Esophagus (tissue), 2 donors: ENCODE results near the gene ATF1. TPM values are rescaled to one million over a fixed set of nuclear protein-coding genes. Genes with fewer than 3 reads are reported as not detected.

Experiments
- H3K27ac ChIP-seq, 2 donors: one replicate each; pipeline ENCODE4 v1.5.1; 2013; ENCODE audit warnings: low read depth in 2 of 2, mild to moderate bottlenecking in 2 of 2, inconsistent platforms in 1 of 2, low read length in 1 of 2, moderate library complexity in 1 of 2
- H3K27me3 ChIP-seq, 2 donors: one replicate each; pipeline ENCODE4 v1.6.1; 2013; ENCODE audit warnings: low read length in 2 of 2, control low read depth in 1 of 2, mild to moderate bottlenecking in 1 of 2; ENCODE audit not compliant: insufficient read depth in 2 of 2, control insufficient read depth in 1 of 2
- H3K36me3 ChIP-seq, 2 donors: one replicate each; pipeline ENCODE4 v1.6.1; 2013; ENCODE audit warnings: low read length in 1 of 2; ENCODE audit not compliant: control insufficient read depth in 2 of 2, insufficient read depth in 2 of 2
- H3K4me1 ChIP-seq, 2 donors: one replicate each; pipeline ENCODE4 v1.6.1; 2013; ENCODE audit warnings: low read length in 1 of 2; ENCODE audit not compliant: control insufficient read depth in 2 of 2, insufficient read depth in 2 of 2
- H3K4me3 ChIP-seq, 2 donors: one replicate each; pipeline ENCODE4 v1.5.1; 2013; ENCODE audit warnings: low read length in 2 of 2, mild to moderate bottlenecking in 2 of 2, low read depth in 1 of 2, moderate library complexity in 1 of 2
- H3K9me3 ChIP-seq, 2 donors: one replicate each; pipeline ENCODE4 v1.6.1; 2013; ENCODE audit warnings: mild to moderate bottlenecking in 2 of 2, low read depth in 1 of 2, low read length in 1 of 2, moderate library complexity in 1 of 2; ENCODE audit not compliant: control insufficient read depth in 2 of 2, insufficient read depth in 1 of 2
- WGBS, 2 donors: extraction: QIAGEN DNeasy Blood & Tissue Kit; methylation state at CpG; one replicate each; pipeline ENCODE4 v1.1.7; 2013; 5-methylcytosine and 5-hydroxymethylcytosine counted together
- polyA plus RNA-seq, 2 donors: library from polyadenylated mRNA; stranded (reverse); fragments of 200-250 nt; gene quantifications; one replicate each; pipeline ENCODE4 v1.2.3, GENCODE V29; 2013
- donor health status: healthy with polysubstance abuse.
- donor health status: Bipolar disorder and iron deficiency.

The ATF1 gene
- polyA plus RNA-seq, 2 donors: 4.2 to 9.7 TPM

DNA sequence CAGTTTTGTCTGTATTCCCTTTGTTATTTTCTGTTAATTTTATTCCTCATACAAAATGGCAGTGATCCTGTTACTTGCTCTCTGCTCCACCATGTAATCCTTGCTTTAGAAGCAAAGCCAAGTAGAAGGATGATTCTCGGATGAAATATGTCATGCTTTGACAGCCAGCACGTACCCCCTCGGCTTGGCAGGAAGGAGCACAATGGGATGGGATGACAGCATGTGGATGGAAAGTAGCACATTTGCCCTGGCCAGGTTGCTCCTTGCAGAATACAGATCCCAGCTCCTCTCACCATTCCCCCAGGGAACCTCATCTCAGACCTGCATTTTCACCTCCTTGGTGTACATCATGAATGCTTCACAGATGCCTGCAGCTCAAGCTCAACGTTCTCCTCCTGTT is 35.1 kb upstream of the ATF1 start:
- 79 to 86% methylated on average over 4 of the region's 4 CpGs for WGBS, 2 donors

DNA sequence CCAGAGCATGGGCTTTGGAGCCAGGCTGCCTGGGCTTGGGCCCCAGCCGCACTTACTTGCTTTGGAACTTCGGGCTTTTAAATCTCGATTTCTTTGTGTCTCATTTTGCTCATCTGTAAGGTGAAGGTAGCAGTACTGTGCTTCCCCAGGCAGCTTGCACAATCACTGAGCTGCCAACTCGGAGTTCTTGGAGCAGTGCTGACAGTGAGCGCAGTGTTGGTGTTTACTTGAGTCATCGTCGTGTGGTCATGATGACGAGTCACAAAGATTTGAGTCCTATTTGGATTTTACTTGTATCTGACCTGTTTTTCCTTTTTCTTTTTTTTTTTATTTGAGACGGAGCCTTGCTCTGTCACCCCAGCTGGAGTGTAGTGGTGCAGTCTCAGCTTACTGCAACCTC is 31.3 kb upstream of the ATF1 start:
- H3K27ac ChIP-seq: no peak overlapping the region
- no peak overlapping the region for H3K4me3 ChIP-seq
- peaks cover 23 to 45% of the 10 kb centered on the region in 2 donors for H3K36me3 ChIP-seq
- no peaks in the 10 kb centered on the region for H3K9me3 ChIP-seq
- no peaks in the 10 kb centered on the region for H3K27me3 ChIP-seq
- no peaks in the 10 kb centered on the region for H3K4me1 ChIP-seq
- WGBS, 2 donors: 88% methylated on average over 9 of the region's 9 CpGs

More for the DNA sequence above, 35.1 kb upstream of the ATF1 start:
- Histone ChIP-seq H3K4me1 (no peaks in the 10 kb centered on the region), H3K27ac (no peak overlapping the region), H3K36me3 (peaks cover 19 to 42% of the 10 kb centered on the region in 2 donors), H3K4me3 (no peak overlapping the region), H3K9me3 (no peaks in the 10 kb centered on the region), H3K27me3 (no peaks in the 10 kb centered on the region)

DNA sequence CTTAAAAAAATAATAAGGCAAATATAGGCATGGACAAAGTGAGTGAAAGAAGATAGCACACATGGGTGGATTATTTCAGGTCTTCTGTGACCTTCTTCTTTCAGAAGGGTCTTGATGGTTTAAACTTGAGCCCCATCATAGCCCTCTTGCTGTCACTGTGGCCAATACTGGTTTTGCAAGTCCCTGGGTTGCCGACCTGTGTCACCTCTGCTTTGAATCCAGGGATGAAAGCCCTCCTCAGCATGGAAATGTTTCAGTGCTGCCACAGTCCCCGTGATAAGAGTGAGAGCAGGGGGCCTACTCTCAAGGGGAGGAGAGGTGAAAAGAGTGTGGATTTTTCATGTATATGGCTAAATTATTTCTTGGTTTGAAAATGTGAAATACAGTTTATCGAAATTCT is 30.2 kb upstream of the ATF1 start:
- no peaks in the 10 kb centered on the region for H3K27me3 ChIP-seq
- WGBS, 2 donors: 85 to 86% methylated on average over 3 of the region's 3 CpGs
- H3K9me3 ChIP-seq: no peaks in the 10 kb centered on the region
- H3K4me3 ChIP-seq: no peak overlapping the region
- H3K27ac ChIP-seq: no peak overlapping the region
- peaks cover 19 to 46% of the 10 kb centered on the region in 2 donors for H3K36me3 ChIP-seq
- H3K4me1 ChIP-seq: no peaks in the 10 kb centered on the region

DNA sequence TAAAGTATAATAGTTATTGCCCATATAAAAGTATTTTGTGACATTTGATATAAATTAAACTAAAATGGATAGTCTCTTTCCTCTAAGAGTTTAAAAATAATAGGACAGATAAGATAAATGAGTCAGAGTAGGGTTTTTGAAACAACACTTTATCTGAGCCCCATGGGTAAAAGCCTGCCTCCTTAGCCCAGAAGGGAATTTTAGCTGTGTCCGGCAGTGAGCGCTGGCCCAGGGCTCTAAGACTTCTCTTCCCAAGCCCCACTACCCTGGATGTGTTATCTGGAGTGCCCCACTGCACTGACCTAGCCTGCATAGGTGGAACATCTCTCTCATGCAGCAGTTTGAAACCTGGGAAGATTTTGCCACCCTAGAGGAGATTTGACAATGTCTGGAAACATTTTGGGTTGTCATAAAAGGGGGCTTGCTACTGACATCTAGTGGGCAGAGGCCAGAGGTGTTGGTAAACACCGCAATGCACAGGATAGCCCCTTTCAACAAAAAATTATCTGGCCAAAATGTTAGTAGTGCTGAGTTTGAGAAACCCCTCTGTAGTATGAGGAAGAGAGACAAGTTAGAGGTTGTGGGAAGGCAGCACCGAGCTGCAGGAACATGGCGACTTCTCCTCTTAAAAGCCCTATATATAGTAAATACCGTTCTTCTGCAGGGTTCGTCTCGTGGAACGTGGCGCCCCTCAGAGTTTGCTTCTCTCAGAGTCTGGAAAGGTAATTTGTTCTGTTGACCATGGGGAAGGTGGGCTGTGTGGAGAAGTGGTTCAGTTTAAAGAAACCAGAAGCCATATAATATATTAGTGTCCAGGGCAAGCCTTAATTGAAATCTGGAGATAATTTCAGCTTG is 29.3 kb upstream of the ATF1 start:
- H3K4me3 ChIP-seq: no peak overlapping the region
- H3K9me3 ChIP-seq: no peaks in the 10 kb centered on the region
- 82 to 83% methylated on average over 10 of the region's 10 CpGs for WGBS, 2 donors
- peaks cover 13 to 49% of the 10 kb centered on the region in 2 donors for H3K36me3 ChIP-seq
- no peaks in the 10 kb centered on the region for H3K27me3 ChIP-seq
- H3K27ac ChIP-seq: no peak overlapping the region
- no peaks in the 10 kb centered on the region for H3K4me1 ChIP-seq

DNA sequence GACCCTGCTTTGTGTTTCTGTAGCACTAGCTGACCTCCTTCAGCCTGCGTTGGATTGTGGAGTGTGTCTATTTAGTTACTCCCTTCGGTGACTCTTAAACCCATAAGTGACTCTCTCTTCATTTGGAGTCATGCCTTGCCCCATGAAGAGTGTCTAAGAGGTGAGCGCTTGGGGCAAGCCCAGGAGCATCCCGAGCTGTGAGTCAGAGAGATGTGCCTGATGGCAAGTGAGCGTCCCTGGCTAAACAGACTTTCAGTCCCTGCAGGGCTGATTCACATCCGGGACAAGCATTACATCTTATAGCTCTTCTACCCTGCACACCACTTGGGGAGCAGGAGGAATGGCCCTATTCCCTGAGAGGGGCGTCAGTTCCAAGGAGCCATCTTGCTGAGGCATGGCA is 24.3 kb upstream of the ATF1 start:
- no peak overlapping the region for H3K27ac ChIP-seq
- H3K4me3 ChIP-seq: no peak overlapping the region
- H3K36me3 ChIP-seq: peaks cover 7 to 44% of the 10 kb centered on the region in 2 donors
- H3K9me3 ChIP-seq: no peaks in the 10 kb centered on the region
- no peaks in the 10 kb centered on the region for H3K27me3 ChIP-seq
- WGBS, 2 donors: 94% methylated on average over 7 of the region's 7 CpGs
- no peaks in the 10 kb centered on the region for H3K4me1 ChIP-seq

DNA sequence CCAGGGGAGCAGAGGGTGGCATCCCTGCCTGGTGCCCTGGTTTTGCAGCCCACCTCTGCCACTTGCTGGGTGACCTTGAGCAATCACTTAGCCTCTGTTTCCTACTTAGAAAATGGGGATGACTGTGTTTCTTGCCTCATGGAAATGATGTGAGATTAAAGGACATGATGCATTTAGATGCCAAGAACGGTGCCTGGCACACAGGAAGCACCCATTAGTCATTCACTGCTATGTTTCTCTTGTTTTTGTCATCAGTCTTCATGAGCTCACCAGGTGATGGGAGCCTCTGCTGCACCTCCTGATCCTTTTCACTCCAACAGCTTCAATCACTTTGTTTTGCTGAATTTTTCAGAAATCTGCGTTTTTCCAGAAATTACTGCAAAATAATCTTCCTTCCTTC is 23.6 kb upstream of the ATF1 start:
- no peaks in the 10 kb centered on the region for H3K9me3 ChIP-seq
- 82 to 84% methylated on average over 2 of the region's 2 CpGs for WGBS, 2 donors
- no peak overlapping the region for H3K4me3 ChIP-seq
- H3K27ac ChIP-seq: no peak overlapping the region
- no peaks in the 10 kb centered on the region for H3K4me1 ChIP-seq
- H3K27me3 ChIP-seq: no peaks in the 10 kb centered on the region
- H3K36me3 ChIP-seq: peaks cover 7 to 43% of the 10 kb centered on the region in 2 donors

DNA sequence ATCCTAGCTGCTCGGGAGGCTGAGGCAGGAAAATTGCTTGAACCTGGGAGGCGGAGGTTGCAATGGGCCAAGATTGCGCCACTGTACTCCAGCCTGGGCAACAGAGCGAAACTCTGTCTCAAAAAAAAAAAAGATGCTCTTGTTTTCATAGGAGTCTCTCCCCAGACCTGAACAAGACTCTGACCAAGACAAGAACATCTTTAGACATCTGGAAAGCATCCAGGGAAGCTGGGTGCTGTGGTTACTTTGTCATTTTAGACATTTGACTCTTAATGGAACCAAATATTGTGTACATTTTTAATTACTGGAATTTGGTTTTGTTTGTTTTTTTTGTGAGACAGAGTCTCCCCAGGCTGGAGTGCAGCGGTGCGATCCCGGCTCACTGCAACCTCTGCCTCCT is 21.1 kb upstream of the ATF1 start:
- H3K4me1 ChIP-seq: no peaks in the 10 kb centered on the region
- no peaks in the 10 kb centered on the region for H3K27me3 ChIP-seq
- WGBS, 2 donors: 94 to 98% methylated on average over 7 of the region's 7 CpGs
- H3K27ac ChIP-seq: no peak overlapping the region
- no peaks in the 10 kb centered on the region for H3K9me3 ChIP-seq
- H3K36me3 ChIP-seq: peaks cover 3 to 33% of the 10 kb centered on the region in 2 donors
- H3K4me3 ChIP-seq: no peak overlapping the region

DNA sequence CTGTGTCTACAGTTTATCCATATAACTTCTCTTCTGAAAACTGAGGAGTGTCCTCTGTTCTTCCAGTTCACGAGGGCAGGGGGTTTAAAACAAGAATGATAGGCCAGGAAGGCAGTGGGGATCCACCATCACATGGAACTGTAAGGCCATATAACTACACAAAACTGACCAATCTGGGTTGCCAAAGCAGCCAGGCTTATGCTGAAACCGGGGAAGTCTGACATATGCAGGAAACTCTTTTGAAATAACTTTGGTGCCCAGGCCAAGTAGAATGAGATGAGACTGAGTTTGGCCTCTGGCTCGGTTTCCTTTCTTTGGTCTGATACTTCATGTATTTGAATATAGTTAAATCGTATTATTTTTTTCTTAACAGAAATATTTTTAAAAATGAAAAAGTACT is 18.0 kb upstream of the ATF1 start:
- WGBS, 2 donors: 85 to 88% methylated on average over 4 of the region's 4 CpGs
- Histone ChIP-seq H3K36me3 (peaks cover 0 to 15% of the 10 kb centered on the region in 2 donors), H3K9me3 (no peaks in the 10 kb centered on the region), H3K4me1 (no peaks in the 10 kb centered on the region), H3K27ac (peak overlapping the region in 1 of 2 donors; percentile 9), H3K27me3 (no peaks in the 10 kb centered on the region), H3K4me3 (no peak overlapping the region)

DNA sequence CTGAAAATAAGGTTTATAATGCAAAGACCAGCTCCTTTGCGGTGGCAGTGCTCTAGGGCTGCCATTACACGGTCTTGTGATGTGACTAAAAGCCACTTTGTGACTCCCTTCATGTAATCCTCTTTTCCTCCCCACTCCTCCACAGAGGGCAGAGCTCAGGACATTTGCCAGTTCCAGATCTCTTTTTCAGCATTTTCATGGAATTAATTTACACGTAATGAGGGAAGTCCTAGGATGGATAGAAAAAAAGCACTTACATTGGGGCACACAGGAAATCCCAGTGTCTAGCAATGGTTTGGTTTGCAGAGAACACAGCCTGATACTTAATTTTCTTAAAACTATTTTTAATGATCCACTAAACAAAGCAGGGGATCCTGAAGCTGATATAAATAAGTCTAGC is 17.5 kb upstream of the ATF1 start:
- Histone ChIP-seq H3K27ac (no peak overlapping the region), H3K4me1 (no peaks in the 10 kb centered on the region), H3K36me3 (peaks cover 0 to 10% of the 10 kb centered on the region in 2 donors), H3K27me3 (no peaks in the 10 kb centered on the region), H3K9me3 (no peaks in the 10 kb centered on the region), H3K4me3 (no peak overlapping the region)
- 92 to 95% methylated on average over 3 of the region's 3 CpGs for WGBS, 2 donors

DNA sequence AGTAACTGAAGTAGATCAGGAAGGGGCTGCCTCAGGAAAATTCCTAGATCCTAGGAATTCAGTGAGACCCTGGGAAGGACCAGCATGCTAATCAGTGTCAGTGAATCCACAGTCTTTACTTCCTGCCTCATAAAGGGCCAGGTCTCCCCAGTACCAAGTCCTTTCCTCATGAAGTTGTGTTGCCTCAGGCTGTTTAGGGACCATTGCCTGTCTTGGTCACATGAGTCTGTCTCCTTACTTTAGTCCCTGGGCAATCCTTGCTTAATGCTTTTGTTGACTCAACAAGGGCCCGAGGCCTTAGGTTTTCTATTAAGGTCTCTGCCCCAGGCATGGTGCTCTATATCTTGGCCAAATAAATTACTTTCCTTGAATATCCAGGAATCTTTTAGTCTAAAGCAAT is 16.1 kb upstream of the ATF1 start:
- no peaks in the 10 kb centered on the region for H3K27me3 ChIP-seq
- H3K4me3 ChIP-seq: no peak overlapping the region
- H3K27ac ChIP-seq: no peak overlapping the region
- peaks cover 0 to 7% of the 10 kb centered on the region in 2 donors for H3K36me3 ChIP-seq
- H3K9me3 ChIP-seq: no peaks in the 10 kb centered on the region
- H3K4me1 ChIP-seq: no peaks in the 10 kb centered on the region
- WGBS, 2 donors: 86 to 95% methylated on average over 1 of the region's 1 CpG
